HepG2 (cell line): ENCODE results near the gene ETNK1. TPM values are rescaled to one million over a fixed set of nuclear protein-coding genes. Genes with fewer than 3 reads are reported as not detected.
A peak's percentile ranks its signal among the peaks of the same experiment; 100 is the strongest.

Source experiments
- ATAC-seq: fragments of 200-7000 bp; cut with Tn5 transposase; 3 replicates; pipeline ENCODE4 v1.9.1; 2020; ENCODE audit warnings: mild to moderate bottlenecking, moderate library complexity
- BruUV-seq: library from RNA; stranded (reverse); fragments of 400-500 nt; replicated peaks from 2 replicates; lab custom pipeline; 2021; lab: Mats Ljungman, UMichigan
- CTCF ChIA-PET: fragments of 300-600 bp; formaldehyde crosslinking; extraction: SDS; loops from one replicate; lab custom pipeline; 2021; ENCODE audit warnings: low total read pairs, inconsistent platforms, low intra/inter-chr PET ratio; lab: Yijun Ruan, JAX
- POLR2A ChIA-PET: fragments of 350-600 bp; sonication (Branson Sonifier 250); formaldehyde crosslinking; loops from one replicate; lab custom pipeline; 2020; ENCODE audit warnings: antibody characterized with exemption, inconsistent platforms; lab: Yijun Ruan, JAX
- DNase-seq: peaks from one replicate; pipeline ENCODE4 v3.0.0-alpha.2; 2015; ENCODE audit warnings: low spot score
- FAIRE-seq: peaks from 3 replicates; lab custom pipeline; 2011; peaks lifted over from hg19 to GRCh38; lab: Jason Lieb, UNC
- H2AFZ ChIP-seq: one replicate; pipeline ENCODE4 v1.6.1; 2011; ENCODE audit warnings: low read length, inconsistent platforms
- H3K27ac ChIP-seq: fragments of 300-600 bp; 3 replicates; pipeline ENCODE4 v1.8.0; 2011; ENCODE audit warnings: mixed run types, mild to moderate bottlenecking, mixed read lengths, low read length, inconsistent platforms; ENCODE audit not compliant: insufficient read depth; ENCODE audit errors: extremely low read length
- H3K27me3 ChIP-seq, 2 experiments: fragments of 200-600 bp in 1 of 2; 2 replicates in 1 of 2; 3 replicates in 1 of 2; pipeline versions ENCODE4 v1.6.0 to v1.8.0; 2011; ENCODE audit warnings: low read length in 2 of 2, mild to moderate bottlenecking in 2 of 2, moderate library complexity in 2 of 2, inconsistent platforms in 1 of 2; ENCODE audit not compliant: insufficient read depth in 2 of 2, control insufficient read depth in 1 of 2
- H3K36me3 ChIP-seq, 2 experiments: fragments of 200-600 bp in 1 of 2; replicated peaks in 1 of 2; 2 replicates in 1 of 2; 3 replicates in 1 of 2; pipeline versions ENCODE4 v1.5.1 to v1.8.0; 2011; ENCODE audit warnings: low read length in 2 of 2, inconsistent platforms in 1 of 2; ENCODE audit not compliant: insufficient read depth in 2 of 2, control insufficient read depth in 1 of 2
- H3K4me1 ChIP-seq: 2 replicates; pipeline ENCODE4 v1.5.1; 2012; ENCODE audit warnings: low read length, inconsistent platforms; ENCODE audit not compliant: insufficient read depth
- H3K4me2 ChIP-seq: 2 replicates; pipeline ENCODE4 v1.6.0; 2011; ENCODE audit warnings: low read depth, low read length, inconsistent platforms
- H3K4me3 ChIP-seq, 3 experiments: fragments of 200-600 bp in 1 of 3; sonication (generic), shearing (Covaris generic) in 1 of 3; replicated peaks in 1 of 3; 2 replicates each; pipeline ENCODE4 v1.5.1; 2011 to 2016; ENCODE audit warnings: low read length in 3 of 3, inconsistent platforms in 2 of 3, low read depth in 2 of 3, mild to moderate bottlenecking in 2 of 3, control low read depth in 1 of 3, mixed read lengths in 1 of 3; ENCODE audit not compliant: insufficient read depth in 1 of 3
- H3K79me2 ChIP-seq: one replicate; pipeline ENCODE4 v1.6.1; 2011; ENCODE audit warnings: low read length, inconsistent platforms; ENCODE audit not compliant: insufficient read depth
- H3K9ac ChIP-seq: 2 replicates; pipeline ENCODE4 v1.6.0; 2011; ENCODE audit warnings: mild to moderate bottlenecking, low read depth, low read length, inconsistent platforms; ENCODE audit not compliant: insufficient read depth
- H3K9me3 ChIP-seq: 2 replicates; pipeline ENCODE4 v1.5.1; 2012; ENCODE audit warnings: mild to moderate bottlenecking, low read length
- H4K20me1 ChIP-seq: 2 replicates; pipeline ENCODE4 v1.6.0; 2011; ENCODE audit warnings: inconsistent platforms, mild to moderate bottlenecking, low read length, moderate library complexity; ENCODE audit not compliant: insufficient read depth
- HMGA1 ChIP-seq: sonication (generic); formaldehyde crosslinking; conservative IDR thresholded peaks from 2 replicates; pipeline ENCODE4 v1.4.0; 2020; ENCODE audit warnings: missing genetic modification reagents
- MAFF ChIP-seq: IDR thresholded peaks from 2 replicates; pipeline ENCODE4 v1.6.1; 2011; ENCODE audit warnings: low read depth, low read length, improper control_type of control experiment
- MAFK ChIP-seq, 2 experiments: IDR thresholded peaks in 1 of 2; conservative IDR thresholded peaks in 1 of 2; 2 replicates each; pipeline ENCODE4 v1.6.1; 2011; ENCODE audit warnings: improper control_type of control experiment in 2 of 2, low read length in 2 of 2
- MTA1 ChIP-seq: sonication (generic); formaldehyde crosslinking; IDR thresholded peaks from 2 replicates; pipeline ENCODE4 v1.4.0; 2020; ENCODE audit warnings: missing genetic modification reagents, mild to moderate bottlenecking, borderline replicate concordance
- RFX3 ChIP-seq: IDR thresholded peaks from 2 replicates; pipeline ENCODE4 v1.6.1; 2016; ENCODE audit warnings: missing biosample characterization, missing genetic modification reagents
- ZNF33B ChIP-seq: sonication (generic); formaldehyde crosslinking; IDR thresholded peaks from 2 replicates; pipeline ENCODE4 v1.5.1; 2020; ENCODE audit warnings: mild to moderate bottlenecking, missing genetic modification reagents
- ZNF550 ChIP-seq: sonication (generic); formaldehyde crosslinking; IDR thresholded peaks from 2 replicates; pipeline ENCODE4 v1.4.0; 2020; ENCODE audit warnings: mild to moderate bottlenecking, missing genetic modification reagents, borderline replicate concordance
- ZNF567 ChIP-seq: sonication (generic); formaldehyde crosslinking; IDR thresholded peaks from 2 replicates; pipeline ENCODE4 v1.8.1; 2023; ENCODE audit warnings: mild to moderate bottlenecking, missing genetic modification reagents, borderline replicate concordance
- ZNF570 ChIP-seq: sonication (generic); formaldehyde crosslinking; IDR thresholded peaks from 2 replicates; pipeline ENCODE4 v1.4.0; 2020; ENCODE audit warnings: mild to moderate bottlenecking, missing genetic modification reagents, borderline replicate concordance
- ZNF619 ChIP-seq: sonication (generic); formaldehyde crosslinking; IDR thresholded peaks from 2 replicates; pipeline ENCODE4 v1.4.0; 2020; ENCODE audit warnings: mild to moderate bottlenecking, missing genetic modification reagents
- WGBS: methylation state at CpG from one replicate; pipeline ENCODE4 v1.1.6; 2017; ENCODE audit warnings: low lambda C conversion rate; 5-methylcytosine and 5-hydroxymethylcytosine counted together
- in situ Hi-C: cut with HindIII; loops from 2 replicates; pipeline ENCODE4 v1.10.0; 2017; ENCODE audit warnings: low pct_unique_long_range_greater_than_20kb; ENCODE audit not compliant: extremely low pct_ligation_motif_present
- intact Hi-C: fragments of 100-400 bp; cut with micrococcal nuclease; formaldehyde crosslinking; loops from one replicate; pipeline ENCODE4 v1.10.0; 2022; ENCODE audit not compliant: unreplicated experiment
- polyA plus RNA-seq, 8 experiments: library from polyadenylated mRNA; depleted of rRNA in 3 of 8; stranded (reverse) in 7 of 8; unstranded in 1 of 8; fragments of >200 nt; fragmentation: Illumina TruSeq in 4 of 8; extraction: Trizol in 4 of 8; gene quantifications; 2 replicates each; pipeline versions ENCODE4 v1.2.1 to v1.2.3, GENCODE V29; 2011 to 2016; ENCODE audit warnings: low read depth in 4 of 8, missing spikeins in 1 of 8, mixed read lengths in 1 of 8; ENCODE audit not compliant: insufficient read depth in 1 of 8
- total RNA-seq, 5 experiments: library from RNA; depleted of rRNA; stranded (reverse); fragments of >200 nt; fragmentation: Illumina TruSeq; extraction: Trizol; gene quantifications; 2 replicates each; pipeline ENCODE4 v1.2.3, GENCODE V29; 2016; ENCODE audit warnings: low read depth in 1 of 5
- TF ChIP-seq, protein P1 (sequence below): IDR thresholded peaks from 2 replicates; pipeline ENCODE4 v1.6.1; 2016; ENCODE audit warnings: missing biosample characterization, missing genetic modification reagents, low read depth
- TF ChIP-seq, protein P2 (sequence below): IDR thresholded peaks from 2 replicates; pipeline ENCODE4 v1.6.1; 2016
- TF ChIP-seq, protein P3 (sequence below): sonication (generic); formaldehyde crosslinking; IDR thresholded peaks from 2 replicates; pipeline ENCODE4 v1.5.1; 2020; ENCODE audit warnings: mild to moderate bottlenecking, moderate library complexity, missing genetic modification reagents
- TF ChIP-seq, protein P4 (sequence below): IDR thresholded peaks from 2 replicates; pipeline ENCODE4 v1.6.1; 2016; ENCODE audit warnings: mild to moderate bottlenecking

Gene ETNK1
- total and polyA plus RNA-seq, 2 of the 13 experiments (the other 11 are each of a cell fraction or from before 2014, with no cell fraction given), result 14.4 to 55.7 TPM

DNA sequence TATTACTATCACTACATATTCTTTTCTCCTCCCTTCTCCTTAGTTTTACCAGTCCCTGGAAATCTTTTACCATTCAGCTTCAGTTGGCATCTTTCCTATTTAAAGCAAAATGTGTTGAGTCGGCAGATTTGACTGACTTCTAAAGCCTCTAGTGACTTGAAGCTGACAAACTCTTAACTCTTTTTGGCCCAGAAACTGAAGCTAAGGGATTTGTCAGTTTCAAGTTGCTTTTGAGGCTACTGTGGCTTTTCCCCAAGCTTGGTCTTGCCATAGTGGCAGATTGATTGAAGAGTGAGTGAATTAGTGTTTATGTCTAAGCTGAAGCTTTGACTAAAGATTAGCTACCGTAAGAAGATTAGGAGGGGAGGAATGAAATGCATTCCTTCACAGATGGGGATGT, 104.0 kb downstream of the ETNK1 start:
- intact Hi-C loops (no loop called here), in situ Hi-C loops (no loop called here)
- no peak overlapping the region for H3K4me3 ChIP-seq
- WGBS, result 54% methylated on average over 2 of the region's 2 CpGs
- CTCF ChIA-PET, result no interaction called here
- DNase-seq, result no peak
- no TSS peak for BruUV-seq
- H3K27me3 ChIP-seq, result no peaks in the 10 kb centered on the region; a peak in 1 of 5 replicates
- no peaks in the 10 kb centered on the region for H3K4me1 ChIP-seq
- ATAC-seq, result no peak
- H3K79me2 ChIP-seq, result no peaks in the 10 kb centered on the region
- TF ChIP-seq MAFF, result peak; percentile 89
- TF ChIP-seq MAFK (conservative IDR thresholded peaks at IDR 0.05 in 1 of 2, IDR thresholded peaks at IDR 0.05 in 1 of 2; ENCODE audit: low read length in 2 of 2), result peak; percentile 90 to 93
- TF ChIP-seq, protein P1, sequence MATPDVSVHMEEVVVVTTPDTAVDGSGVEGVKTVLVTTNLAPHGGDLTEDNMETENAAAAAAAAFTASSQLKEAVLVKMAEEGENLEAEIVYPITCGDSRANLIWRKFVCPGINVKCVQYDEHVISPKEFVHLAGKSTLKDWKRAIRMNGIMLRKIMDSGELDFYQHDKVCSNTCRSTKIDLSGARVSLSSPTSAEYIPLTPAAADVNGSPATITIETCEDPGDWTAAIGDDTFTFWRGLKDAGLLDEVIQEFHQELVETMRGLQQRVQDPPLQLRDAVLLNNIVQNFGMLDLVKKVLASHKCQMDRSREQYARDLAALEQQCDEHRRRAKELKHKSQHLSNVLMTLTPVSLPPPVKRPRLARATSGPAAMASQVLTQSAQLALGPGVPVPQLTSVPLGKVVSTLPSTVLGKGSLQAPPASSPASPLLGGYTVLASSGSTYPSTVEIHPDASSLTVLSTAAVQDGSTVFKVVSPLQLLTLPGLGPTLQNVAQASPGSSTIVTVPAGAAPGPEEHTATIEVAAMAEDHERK, result no peak
- H3K36me3 ChIP-seq, result no peaks in the 10 kb centered on the region
- H4K20me1 ChIP-seq, result no peaks in the 10 kb centered on the region
- no peak overlapping the region for H2AFZ ChIP-seq
- H3K4me2 ChIP-seq, result no peak overlapping the region
- POLR2A ChIA-PET, result no interaction called here
- no peak for FAIRE-seq
- no peak overlapping the region for H3K9ac ChIP-seq
- no peaks in the 10 kb centered on the region for H3K9me3 ChIP-seq
- H3K27ac ChIP-seq, result no peak overlapping the region

DNA sequence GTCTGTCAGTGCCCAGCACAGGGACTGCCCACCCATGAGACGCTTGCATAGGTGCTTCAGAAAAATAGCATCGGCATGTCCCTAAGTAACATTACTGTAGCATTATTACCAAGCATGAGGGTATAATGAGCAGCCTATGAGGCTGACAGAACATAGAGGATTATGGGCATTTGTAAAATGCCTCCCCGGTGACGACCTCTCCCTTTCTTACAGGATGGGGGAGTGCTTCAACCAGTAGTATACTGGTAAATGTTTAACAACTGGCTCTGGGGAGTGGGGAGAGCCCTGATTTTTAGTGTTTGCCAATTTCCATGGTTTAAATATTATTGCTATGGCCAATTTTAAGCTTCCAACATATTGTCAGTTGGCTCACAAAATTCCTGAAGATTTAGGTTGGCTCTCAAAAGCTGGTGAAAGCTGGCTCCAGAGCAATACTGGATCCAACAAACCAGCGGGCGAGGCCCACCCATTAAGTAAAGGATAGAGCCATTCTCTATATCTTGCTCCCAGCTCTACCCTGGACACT, 104.5 kb downstream of the ETNK1 start:
- POLR2A ChIA-PET, result no interaction called here
- in situ Hi-C loops, result no loop called here
- H3K9ac ChIP-seq, result no peak overlapping the region
- H2AFZ ChIP-seq, result no peak overlapping the region
- no peaks in the 10 kb centered on the region for H3K79me2 ChIP-seq
- ATAC-seq, result no peak
- CTCF ChIA-PET, result no interaction called here
- intact Hi-C loops, result no loop called here
- peak overlapping the region; percentile 2; the same call in 1 of the 2 replicates for H3K4me2 ChIP-seq
- H3K4me3 ChIP-seq, result no peak overlapping the region
- no TSS peak for BruUV-seq
- no peaks in the 10 kb centered on the region for H3K9me3 ChIP-seq
- no peak for FAIRE-seq
- H4K20me1 ChIP-seq, result no peaks in the 10 kb centered on the region
- H3K27me3 ChIP-seq, result no peaks in the 10 kb centered on the region; a peak in 1 of 5 replicates
- 60% methylated on average over 6 of the region's 6 CpGs for WGBS
- H3K27ac ChIP-seq, result no peak overlapping the region
- no peak for DNase-seq
- H3K36me3 ChIP-seq, result no peaks in the 10 kb centered on the region
- no peaks in the 10 kb centered on the region for H3K4me1 ChIP-seq
- TF ChIP-seq ZNF33B (CRISPR knock-in tag) (no peak), RFX3 (CRISPR knock-in tag) (no peak), ZNF619 (no peak), HMGA1 (CRISPR knock-in tag) (no peak), MTA1 (CRISPR knock-in tag) (no peak), ZNF567 (no peak), ZNF550 (CRISPR knock-in tag) (no peak), ZNF570 (no peak)
- TF ChIP-seq, protein P2, sequence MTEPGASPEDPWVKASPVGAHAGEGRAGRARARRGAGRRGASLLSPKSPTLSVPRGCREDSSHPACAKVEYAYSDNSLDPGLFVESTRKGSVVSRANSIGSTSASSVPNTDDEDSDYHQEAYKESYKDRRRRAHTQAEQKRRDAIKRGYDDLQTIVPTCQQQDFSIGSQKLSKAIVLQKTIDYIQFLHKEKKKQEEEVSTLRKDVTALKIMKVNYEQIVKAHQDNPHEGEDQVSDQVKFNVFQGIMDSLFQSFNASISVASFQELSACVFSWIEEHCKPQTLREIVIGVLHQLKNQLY, result no peak
- TF ChIP-seq, protein P3, sequence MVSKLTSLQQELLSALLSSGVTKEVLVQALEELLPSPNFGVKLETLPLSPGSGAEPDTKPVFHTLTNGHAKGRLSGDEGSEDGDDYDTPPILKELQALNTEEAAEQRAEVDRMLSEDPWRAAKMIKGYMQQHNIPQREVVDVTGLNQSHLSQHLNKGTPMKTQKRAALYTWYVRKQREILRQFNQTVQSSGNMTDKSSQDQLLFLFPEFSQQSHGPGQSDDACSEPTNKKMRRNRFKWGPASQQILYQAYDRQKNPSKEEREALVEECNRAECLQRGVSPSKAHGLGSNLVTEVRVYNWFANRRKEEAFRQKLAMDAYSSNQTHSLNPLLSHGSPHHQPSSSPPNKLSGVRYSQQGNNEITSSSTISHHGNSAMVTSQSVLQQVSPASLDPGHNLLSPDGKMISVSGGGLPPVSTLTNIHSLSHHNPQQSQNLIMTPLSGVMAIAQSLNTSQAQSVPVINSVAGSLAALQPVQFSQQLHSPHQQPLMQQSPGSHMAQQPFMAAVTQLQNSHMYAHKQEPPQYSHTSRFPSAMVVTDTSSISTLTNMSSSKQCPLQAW (CRISPR knock-in tag), result no peak
- TF ChIP-seq, protein P4, sequence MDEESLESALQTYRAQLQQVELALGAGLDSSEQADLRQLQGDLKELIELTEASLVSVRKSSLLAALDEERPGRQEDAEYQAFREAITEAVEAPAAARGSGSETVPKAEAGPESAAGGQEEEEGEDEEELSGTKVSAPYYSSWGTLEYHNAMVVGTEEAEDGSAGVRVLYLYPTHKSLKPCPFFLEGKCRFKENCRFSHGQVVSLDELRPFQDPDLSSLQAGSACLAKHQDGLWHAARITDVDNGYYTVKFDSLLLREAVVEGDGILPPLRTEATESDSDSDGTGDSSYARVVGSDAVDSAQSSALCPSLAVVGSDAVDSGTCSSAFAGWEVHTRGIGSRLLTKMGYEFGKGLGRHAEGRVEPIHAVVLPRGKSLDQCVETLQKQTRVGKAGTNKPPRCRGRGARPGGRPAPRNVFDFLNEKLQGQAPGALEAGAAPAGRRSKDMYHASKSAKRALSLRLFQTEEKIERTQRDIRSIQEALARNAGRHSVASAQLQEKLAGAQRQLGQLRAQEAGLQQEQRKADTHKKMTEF (CRISPR knock-in tag), result no peak
